Frontal cortex (tissue), 4 donors: ENCODE results near the gene CAV2. TPM values are rescaled to one million over a fixed set of nuclear protein-coding genes. Genes with fewer than 3 reads are reported as not detected.
"Not testable (repeated sequence)": the region's sequence is repeated elsewhere in the genome, so short reads cannot be mapped to it uniquely, and the experiment has no call there.

ENCODE experiments used
- DNase-seq, 2 donors: peaks; one replicate each; pipeline ENCODE4 v3.0.0; 2012; ENCODE audit warnings: low spot score in 2 of 2
- FAIRE-seq: peaks from 2 replicates; lab custom pipeline; 2012; peaks lifted over from hg19 to GRCh38; lab: Jason Lieb, UNC
- total RNA-seq: library from RNA; depleted of rRNA; stranded (reverse); fragments of >200 nt; gene quantifications from one replicate; pipeline ENCODE4 v1.2.3, GENCODE V29; 2014
- donor health status: control.
- donor health status: control.
- donor health status: control.

The CAV2 gene, protein sequence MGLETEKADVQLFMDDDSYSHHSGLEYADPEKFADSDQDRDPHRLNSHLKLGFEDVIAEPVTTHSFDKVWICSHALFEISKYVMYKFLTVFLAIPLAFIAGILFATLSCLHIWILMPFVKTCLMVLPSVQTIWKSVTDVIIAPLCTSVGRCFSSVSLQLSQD
- 25.7 TPM for total RNA-seq

- FAIRE-seq: no peak
- peak; percentile 54 to 55 for DNase-seq
Measured at GRCh38 chr7:116499168-116500077, at the start of gene CAV2. Gene CAV2 (plus strand): TSS chr7:116499738. CDS start chr7:116499782, 44 bp downstream.

- FAIRE-seq (no peak), DNase-seq (no peak)
Measured at GRCh38 chr7:116449950-116450349, 49.6 kb upstream of the CAV2 start.

- DNase-seq (no peak), FAIRE-seq (no peak)
Measured at GRCh38 chr7:116451957-116452729, 47.4 kb upstream of the CAV2 start.

GRCh38 chr7:116454377-116454776, 45.2 kb upstream of the CAV2 start:
- FAIRE-seq (no peak), DNase-seq (no peak)

DNA sequence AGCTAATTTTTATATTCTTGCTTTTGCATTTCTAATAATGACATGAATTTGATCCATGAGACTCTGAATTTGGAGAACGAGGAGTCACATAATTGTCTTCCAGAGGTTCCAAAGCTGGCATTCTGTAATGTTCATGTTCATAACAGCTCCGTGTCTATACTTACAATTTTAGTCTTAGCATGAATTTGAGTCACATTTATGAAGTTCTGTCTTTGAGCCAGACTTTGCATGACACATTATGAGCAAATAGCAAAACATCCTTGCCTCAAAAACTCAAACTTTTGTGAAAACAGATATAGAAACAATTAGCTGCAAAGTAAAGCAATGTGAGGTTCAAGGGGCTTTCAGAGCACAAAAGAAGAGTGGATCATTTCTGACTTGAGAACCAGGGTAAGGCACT, 44.5 kb upstream of the CAV2 start:
- FAIRE-seq: no peak
- DNase-seq: no peak

- DNase-seq: no peak
- FAIRE-seq: no peak
Measured at GRCh38 chr7:116455499-116455898, 44.0 kb upstream of the CAV2 start.

- FAIRE-seq (no peak), DNase-seq (no peak)
Measured at GRCh38 chr7:116461500-116461899, 38.0 kb upstream of the CAV2 start.

DNA sequence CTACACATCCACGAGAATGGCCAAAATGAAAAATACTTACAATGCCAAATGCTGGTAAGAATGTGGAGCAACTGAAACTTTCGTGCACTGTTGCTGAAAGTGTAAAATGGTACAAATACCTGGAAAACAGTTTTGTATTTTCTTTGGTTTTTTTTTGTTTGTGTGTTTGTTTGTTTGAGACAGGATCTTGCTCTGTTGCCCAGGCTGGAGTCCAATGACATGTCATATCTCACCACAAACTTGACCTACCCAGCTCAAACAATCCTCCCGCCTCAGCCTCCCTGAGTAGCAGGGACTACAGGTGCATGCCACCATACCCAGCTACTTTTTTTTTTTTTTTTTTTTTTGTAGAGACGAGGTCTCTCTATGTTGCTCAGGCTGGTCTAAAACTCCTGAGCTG, 35.6 kb upstream of the CAV2 start:
- DNase-seq (no peak), FAIRE-seq (no peak)

DNA sequence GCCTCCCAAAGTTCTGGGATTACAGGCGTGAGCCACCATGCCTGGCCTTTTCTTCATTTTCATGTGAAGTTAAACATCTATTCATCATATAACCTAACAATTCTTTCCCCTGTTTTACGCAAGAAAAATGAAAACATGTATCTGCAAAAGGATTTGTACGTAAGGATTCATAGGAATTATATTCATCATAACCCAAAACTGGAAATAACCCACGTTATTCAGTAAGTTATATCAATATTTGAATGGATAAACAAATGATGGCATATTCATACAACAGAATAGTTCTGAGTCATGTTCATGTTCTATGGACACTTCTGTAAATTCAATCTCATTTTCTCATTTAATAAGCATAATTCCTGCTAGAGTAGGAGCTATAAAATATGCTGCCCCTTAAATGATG, 35.2 kb upstream of the CAV2 start:
- no peak for FAIRE-seq

GRCh38 chr7:116465125-116465524, 34.4 kb upstream of the CAV2 start:
- DNase-seq (no peak), FAIRE-seq (no peak)

More for the DNA sequence above, 35.2 kb upstream of the CAV2 start:
- no peak for DNase-seq

DNA sequence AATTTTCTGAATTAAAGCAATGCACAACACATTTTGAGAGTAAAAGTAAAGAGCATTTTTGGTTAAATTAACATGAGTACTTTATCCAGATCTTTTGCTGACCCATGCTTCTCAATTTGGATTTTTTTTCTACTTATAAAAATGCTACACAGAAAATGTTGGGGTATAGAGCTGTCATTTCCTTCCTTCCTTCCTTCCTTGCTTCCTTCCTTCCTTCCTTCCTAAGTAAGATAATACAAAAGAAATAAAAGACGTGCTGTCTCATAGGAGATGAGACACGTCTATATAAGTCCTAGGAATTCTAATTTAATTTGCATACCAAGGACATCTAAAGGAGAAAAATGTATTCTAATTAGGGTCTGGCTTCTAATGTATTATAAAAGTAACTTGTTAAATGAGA, 31.0 kb upstream of the CAV2 start:
- no peak for DNase-seq
- no peak for FAIRE-seq

DNA sequence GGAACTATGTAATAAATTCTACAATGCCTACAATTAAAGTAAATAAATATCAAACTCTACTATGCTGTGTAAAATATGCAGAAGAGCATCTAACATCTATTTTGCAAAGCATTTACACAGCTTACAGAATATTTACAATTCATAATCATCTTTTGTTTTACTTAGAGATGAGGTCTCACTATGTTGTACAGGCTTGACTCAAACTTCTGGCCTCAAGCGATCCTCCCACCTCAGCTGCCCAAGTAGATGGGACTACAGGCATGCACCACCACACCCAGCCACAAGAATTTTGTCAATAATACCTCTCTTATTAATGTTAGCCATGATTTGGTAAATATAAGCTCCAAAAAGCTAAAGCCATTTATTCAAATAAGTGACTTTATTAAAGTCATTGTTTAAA, 21.9 kb upstream of the CAV2 start:
- DNase-seq (no peak), FAIRE-seq (no peak)

DNA sequence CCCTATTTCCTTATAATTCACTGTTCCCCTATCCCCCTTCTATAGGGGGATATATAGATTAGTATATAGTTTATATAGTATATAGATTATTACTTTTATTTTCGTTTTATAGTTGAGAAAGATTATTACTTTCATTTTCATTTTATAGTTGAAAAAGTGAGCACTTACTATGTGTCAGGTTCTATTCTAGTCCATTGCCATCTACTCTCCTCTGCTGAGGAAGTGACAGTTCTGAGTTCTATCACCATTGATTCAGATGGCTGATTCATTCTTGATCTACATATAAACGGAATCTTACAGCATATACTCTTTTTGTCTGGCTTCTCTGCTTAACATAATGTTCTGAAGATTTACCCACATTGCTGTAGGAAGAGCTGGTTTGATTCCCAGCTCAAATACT, 20.7 kb upstream of the CAV2 start:
- no peak for FAIRE-seq
- no peak for DNase-seq

- DNase-seq: no peak
- no peak for FAIRE-seq
Measured at GRCh38 chr7:116483271-116483942, 16.1 kb upstream of the CAV2 start.

DNA sequence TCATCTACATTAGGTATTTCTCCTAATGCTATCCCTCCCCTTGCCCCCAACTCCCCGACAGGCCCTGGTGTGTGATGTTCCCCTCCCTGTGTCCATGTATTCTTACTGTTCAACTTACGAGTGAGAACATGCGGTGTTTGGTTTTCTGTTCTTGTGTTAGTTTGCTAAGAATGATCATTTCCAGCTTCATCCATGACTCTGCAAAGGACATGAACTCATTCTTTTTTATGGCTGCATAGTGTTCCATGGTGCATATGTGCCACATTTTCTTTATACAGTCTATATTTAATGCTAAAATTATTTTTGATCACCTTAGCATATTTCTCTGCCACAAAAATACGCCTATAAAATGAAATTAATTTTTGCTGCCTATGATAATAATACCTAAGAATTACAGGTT, 15.1 kb upstream of the CAV2 start:
- DNase-seq: not testable (repeated sequence)

DNA sequence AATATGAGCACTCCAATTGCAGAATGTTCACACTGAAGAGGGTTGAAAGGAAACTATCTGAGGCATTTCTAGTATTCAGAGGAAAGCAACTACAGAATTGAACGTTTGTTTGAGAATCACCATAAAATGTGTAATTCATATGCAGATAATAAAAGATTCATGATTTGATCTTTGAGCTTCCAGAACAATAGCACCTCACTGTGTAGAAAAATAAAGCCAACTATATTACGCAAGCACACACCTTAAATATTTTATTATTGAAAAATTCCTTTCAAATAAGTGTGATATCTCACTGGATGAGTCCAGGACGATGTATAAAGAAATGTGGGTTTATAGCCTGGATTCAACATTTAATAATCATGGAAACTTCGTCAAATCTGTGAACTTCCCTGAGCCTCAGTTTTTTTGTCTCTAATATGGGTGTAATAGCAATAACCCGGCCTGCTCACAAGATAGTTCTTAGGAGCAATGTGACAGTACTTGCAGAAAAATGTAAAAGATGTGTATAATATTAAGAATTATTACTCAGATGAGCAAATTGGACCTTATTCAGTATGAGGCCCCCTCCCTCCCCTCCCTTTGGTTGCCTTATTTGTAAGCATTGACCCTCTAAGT, 11.5 kb upstream of the CAV2 start:
- FAIRE-seq: no peak
- no peak for DNase-seq

More for the DNA sequence above, 15.1 kb upstream of the CAV2 start:
- FAIRE-seq: not testable (repeated sequence)

DNA sequence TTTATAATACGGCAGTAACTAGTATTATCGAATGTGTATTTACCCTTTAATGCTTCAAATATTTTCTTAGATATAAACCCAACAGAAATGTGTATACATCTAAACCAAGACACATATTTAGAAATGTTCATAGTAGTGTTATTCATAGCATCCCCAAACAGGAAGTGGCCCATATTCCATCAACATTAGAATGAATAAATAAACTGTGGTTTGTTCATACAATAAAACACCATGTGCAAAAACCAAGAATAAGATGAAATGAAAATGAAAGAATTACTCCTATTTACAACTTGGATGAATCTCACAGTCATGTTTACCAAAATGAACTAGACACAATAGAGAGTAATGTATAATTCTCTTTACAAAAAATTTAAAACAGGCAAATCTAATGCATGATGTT, 9.2 kb upstream of the CAV2 start:
- DNase-seq (no peak), FAIRE-seq (no peak)

DNA sequence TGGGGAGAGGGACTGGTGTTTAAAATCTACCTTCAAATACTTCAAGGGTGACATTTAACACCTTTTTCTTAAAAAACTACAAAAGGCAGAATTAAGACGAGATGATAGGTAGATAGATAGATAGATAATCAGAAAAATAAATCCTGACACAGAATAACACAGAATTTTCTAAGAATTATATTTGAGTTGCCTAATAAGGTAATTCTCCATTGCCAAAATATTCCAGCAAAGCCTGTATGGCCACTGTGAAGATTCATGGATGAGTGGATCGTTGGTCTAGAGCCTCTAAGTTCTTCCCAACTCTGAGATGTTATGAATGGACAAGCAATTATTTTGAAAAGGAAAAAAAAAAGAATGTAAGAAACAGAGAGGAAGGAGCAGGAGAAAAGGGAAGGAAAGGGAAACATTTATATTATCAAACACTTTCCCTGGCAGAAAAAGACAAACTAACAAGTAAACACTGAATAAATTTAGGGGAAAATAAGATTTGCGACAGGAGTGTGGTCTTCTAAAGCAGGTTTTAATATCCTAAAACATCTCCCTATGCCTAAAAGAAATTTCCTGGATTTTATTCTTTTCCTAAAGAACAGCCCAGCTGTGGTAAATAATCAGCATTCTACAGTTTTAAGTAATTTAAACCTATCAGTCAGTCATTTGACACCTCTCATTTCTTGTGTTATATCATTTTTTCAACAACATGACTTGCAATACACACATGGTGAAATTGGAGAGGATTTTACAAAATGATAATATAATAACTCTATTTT, 7.5 kb upstream of the CAV2 start:
- FAIRE-seq (no peak), DNase-seq (no peak)

DNA sequence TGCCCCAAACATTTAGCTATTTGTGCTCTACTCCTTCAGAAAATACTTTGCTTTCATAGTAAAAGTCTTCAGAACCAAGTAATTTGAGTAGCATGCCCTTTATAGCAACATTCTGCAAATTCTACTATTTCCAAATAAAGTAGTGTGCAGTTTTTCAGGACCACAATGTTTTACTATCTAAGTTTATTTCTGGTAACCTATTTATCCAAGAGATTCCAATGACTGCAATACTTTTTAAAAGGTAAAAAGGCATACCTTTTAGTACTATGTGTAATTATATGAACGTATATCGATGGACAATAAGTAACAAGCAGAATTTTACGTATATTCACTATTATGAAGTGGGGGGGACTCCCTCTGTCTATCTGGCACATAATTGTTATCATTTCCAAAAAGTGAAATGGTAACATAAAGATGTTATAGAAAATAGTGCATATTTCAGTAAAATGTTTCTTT, 6.9 kb upstream of the CAV2 start:
- DNase-seq: no peak
- FAIRE-seq: no peak
